Measurements from ENCODE around the gene ENOX1.
A peak's percentile ranks its signal among the peaks of the same experiment; 100 is the strongest.
"Not testable (repeated sequence)": the region's sequence is repeated elsewhere in the genome, so short reads cannot be mapped to it uniquely, and the experiment has no call there.

ENOX1 gene

GRCh38 chr13:43374621-43375020 is 412.2 kb downstream of the ENOX1 start:
- peak; percentile 91 for DNase-seq

GRCh38 chr13:43373400-43373799 is 413.4 kb downstream of the ENOX1 start:
- no peak for DNase-seq

- DNase-seq, result no peak
Observed at GRCh38 chr13:43370842-43371241, 415.9 kb downstream of the ENOX1 start.

- no peak for DNase-seq
Observed at GRCh38 chr13:43369319-43369718, 417.5 kb downstream of the ENOX1 start.

- peak; percentile 53 for DNase-seq
Observed at GRCh38 chr13:43368003-43368402, 418.8 kb downstream of the ENOX1 start.

GRCh38 chr13:43365039-43365344 is 421.8 kb downstream of the ENOX1 start:
- no peak for DNase-seq

- peak; percentile 72 for DNase-seq
Observed at GRCh38 chr13:43364210-43365038, 422.3 kb downstream of the ENOX1 start.

GRCh38 chr13:43363156-43363953 is 423.4 kb downstream of the ENOX1 start:
- peak; percentile 40 for DNase-seq

- no peak for DNase-seq
Observed at GRCh38 chr13:43362556-43362955, 424.2 kb downstream of the ENOX1 start.

GRCh38 chr13:43360892-43361610 is 425.7 kb downstream of the ENOX1 start:
- DNase-seq, result peak; percentile 34

GRCh38 chr13:43360171-43360570 is 426.6 kb downstream of the ENOX1 start:
- DNase-seq, result no peak

- DNase-seq, result no peak
Observed at GRCh38 chr13:43359536-43359935, 427.2 kb downstream of the ENOX1 start.

GRCh38 chr13:43357564-43357963 is 429.2 kb downstream of the ENOX1 start:
- no peak for DNase-seq

- DNase-seq, result peak; percentile 46
Observed at GRCh38 chr13:43356567-43356966, 430.2 kb downstream of the ENOX1 start.

GRCh38 chr13:43355774-43356173 is 431.0 kb downstream of the ENOX1 start:
- no peak for DNase-seq

- peak; percentile 67 for DNase-seq
Observed at GRCh38 chr13:43354153-43354945, 432.4 kb downstream of the ENOX1 start.

- DNase-seq, result no peak
Observed at GRCh38 chr13:43353631-43354030, 433.1 kb downstream of the ENOX1 start.

GRCh38 chr13:43351612-43352011 is 435.2 kb downstream of the ENOX1 start:
- not testable (repeated sequence) for DNase-seq

- peak; percentile 45 for DNase-seq
Observed at GRCh38 chr13:43348397-43348796, 438.4 kb downstream of the ENOX1 start.

GRCh38 chr13:43347877-43348276 is 438.9 kb downstream of the ENOX1 start:
- DNase-seq, result no peak

GRCh38 chr13:43346427-43346826 is 440.3 kb downstream of the ENOX1 start:
- no peak for DNase-seq

GRCh38 chr13:43343645-43344044 is 443.1 kb downstream of the ENOX1 start:
- DNase-seq, result no peak

Data from fibroblast of skin of right biceps (primary cell).